Vagina (tissue), 2 donors: ENCODE measurements around the gene FOXA1.

Source experiments
- CTCF ChIP-seq, 3 experiments: fragments of 450-650 bp in 2 of 3; fragments of 200-600 bp in 1 of 3; sonication (generic) in 1 of 3; IDR thresholded peaks; one replicate each; pipeline ENCODE4 v1.5.1; 2017 to 2019; ENCODE audit warnings: antibody characterized with exemption in 3 of 3, mild to moderate bottlenecking in 2 of 3, moderate library complexity in 2 of 3
- POLR2A ChIP-seq, 2 donors: fragments of 450-650 bp; IDR thresholded peaks; one replicate each; pipeline ENCODE4 v1.6.1; 2017; ENCODE audit warnings: antibody characterized with exemption in 2 of 2, mild to moderate bottlenecking in 2 of 2, moderate library complexity in 2 of 2
- POLR2AphosphoS5 ChIP-seq, 2 donors: sonication (generic); formaldehyde crosslinking; IDR thresholded peaks; one replicate each; pipeline ENCODE4 v1.9.0; 2017; ENCODE audit warnings: antibody characterized with exemption in 2 of 2, mild to moderate bottlenecking in 2 of 2, low read depth in 1 of 2; ENCODE audit not compliant: insufficient read depth in 1 of 2

GRCh38 chr14:37594971-37595808, at the start of gene FOXA1, which contains the start of gene TTC6:
- TF ChIP-seq CTCF (IDR thresholded peaks at IDR 0.05), result no peak
- no peak for TF ChIP-seq POLR2A (IDR thresholded peaks at IDR 0.05)
- no peak for TF ChIP-seq POLR2AphosphoS5 (IDR thresholded peaks at IDR 0.05; ENCODE audit: insufficient read depth in 1 of 2, low read depth in 1 of 2)
